ENCODE data around the gene WDR82.
A peak's percentile ranks its signal among the peaks of the same experiment; 100 is the strongest.

Gene WDR82, protein sequence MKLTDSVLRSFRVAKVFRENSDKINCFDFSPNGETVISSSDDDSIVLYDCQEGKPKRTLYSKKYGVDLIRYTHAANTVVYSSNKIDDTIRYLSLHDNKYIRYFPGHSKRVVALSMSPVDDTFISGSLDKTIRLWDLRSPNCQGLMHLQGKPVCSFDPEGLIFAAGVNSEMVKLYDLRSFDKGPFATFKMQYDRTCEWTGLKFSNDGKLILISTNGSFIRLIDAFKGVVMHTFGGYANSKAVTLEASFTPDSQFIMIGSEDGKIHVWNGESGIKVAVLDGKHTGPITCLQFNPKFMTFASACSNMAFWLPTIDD

GRCh38 chr3:52278510-52279069 lies at the start of gene WDR82:
Gene WDR82 (minus strand): TSS chr3:52278649. CDS start chr3:52278361, 288 bp downstream.
- ATAC-seq: peak; percentile 85 to 87

DNA sequence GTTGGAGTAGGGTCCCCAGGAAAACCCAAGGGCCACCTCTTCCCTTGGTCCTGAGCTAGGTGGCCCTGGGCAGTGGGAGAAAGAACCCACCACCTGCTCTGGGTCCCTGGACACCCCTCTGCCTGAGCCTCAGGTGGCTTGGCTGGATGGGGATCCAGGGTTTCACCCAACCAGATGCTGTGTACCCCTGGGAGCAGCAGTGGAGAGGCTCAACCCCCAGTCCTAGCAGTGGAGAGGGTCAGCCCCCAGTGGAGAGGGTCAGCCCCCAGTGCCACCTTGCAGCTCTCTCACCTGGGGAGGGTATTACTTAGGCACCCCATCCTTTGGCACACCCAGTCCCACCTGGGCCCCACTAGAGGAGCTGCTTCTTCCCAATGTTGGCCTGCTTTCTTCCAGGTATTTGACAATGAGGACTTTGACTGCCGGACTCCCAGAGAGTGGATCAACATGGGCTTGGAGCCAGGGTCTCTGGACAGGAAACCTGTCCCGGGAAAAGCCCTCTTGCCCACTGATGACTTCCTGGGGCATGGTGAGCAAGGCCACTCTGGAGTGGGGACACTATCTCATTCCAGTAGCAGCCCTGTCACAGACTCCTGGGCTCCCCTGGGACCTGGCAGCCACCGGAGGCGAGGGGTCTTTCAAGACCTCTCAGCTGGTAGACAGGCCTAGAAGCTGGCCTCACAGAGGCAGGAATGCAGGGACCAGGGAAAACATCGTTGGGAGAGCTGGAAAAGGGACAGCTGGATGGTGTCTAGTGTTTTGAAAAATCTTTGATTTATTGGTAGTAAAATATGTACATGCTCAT lies 49.2 kb upstream of the WDR82 start:
- no peak for ATAC-seq

DNA sequence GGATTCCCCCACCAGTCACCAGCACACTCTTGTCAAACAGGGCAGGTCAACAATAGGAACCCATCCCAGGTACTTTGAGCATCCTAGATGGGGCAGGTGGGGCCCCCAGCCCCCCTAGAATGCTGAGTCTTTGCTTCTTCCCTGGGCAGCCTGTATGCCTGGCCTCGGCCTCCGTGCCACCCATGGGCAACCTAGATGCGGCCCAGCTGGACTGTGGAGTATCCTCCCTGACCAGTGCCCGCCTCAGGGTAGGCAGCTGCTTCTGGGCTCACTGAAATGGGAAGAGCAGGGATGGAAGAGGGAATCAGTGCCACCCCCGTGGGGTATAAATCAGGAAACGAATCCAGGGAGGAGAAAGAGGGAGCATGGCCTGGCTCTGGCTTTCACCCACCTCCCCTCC lies 48.5 kb upstream of the WDR82 start:
- ATAC-seq: no peak

GRCh38 chr3:52325686-52326085 lies 47.2 kb upstream of the WDR82 start:
- ATAC-seq: no peak

GRCh38 chr3:52324676-52325075 lies 46.2 kb upstream of the WDR82 start:
- no peak for ATAC-seq

GRCh38 chr3:52323526-52324295 lies 45.3 kb upstream of the WDR82 start:
- no peak for ATAC-seq

GRCh38 chr3:52322466-52322865 lies 44.0 kb upstream of the WDR82 start:
- ATAC-seq: no peak

DNA sequence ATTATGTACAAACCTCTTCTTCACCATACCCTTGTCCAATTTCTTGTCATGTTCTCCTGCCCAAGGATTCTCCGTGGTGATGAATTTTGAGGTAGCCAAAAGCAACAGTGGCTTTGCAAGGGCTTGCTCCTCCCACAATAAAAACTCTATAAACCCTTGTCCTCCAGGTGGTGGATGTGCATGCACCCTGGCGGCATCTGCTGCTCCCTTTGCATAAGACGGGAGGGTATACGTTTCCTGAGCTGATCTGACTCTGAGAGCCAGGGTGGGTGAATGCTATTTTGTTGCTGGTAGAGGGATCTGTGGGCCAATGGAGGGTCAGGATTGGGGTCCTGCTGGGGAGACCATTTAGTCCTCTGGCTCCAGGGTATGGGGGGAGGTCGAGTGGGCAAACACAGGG lies 43.0 kb upstream of the WDR82 start:
- ATAC-seq: no peak

- no peak for ATAC-seq
Observed at GRCh38 chr3:52319921-52320595, 41.6 kb upstream of the WDR82 start.

DNA sequence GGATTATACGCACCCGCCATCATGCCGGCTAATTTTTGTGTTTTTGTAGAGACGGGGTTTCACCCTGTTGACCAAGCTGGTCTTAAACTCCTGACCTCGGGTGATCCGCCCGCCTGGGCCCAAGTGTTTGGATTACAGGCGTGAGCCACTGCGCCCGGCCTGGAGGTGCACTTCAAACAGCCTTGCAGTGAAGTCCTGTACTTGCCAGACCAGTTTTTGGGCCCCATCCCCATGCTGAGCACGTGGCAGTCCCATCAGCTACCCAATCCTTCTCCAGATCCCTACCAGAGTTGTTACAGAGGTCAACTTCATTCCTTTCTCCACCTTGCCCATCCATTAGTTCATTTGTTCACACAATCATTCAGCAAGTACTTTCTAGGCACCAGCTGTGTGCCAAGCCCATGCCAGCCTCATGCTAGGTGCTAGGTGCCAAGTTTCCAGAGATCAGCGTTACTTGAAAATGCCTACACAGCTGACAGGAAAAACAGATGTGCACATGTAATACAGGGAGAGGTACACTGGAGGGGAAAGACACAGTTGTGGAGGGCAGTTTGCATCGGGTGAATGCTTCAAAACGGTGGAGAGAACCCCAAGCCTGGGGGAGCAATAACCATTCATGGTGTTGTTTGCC lies 39.9 kb upstream of the WDR82 start:
- no peak for ATAC-seq

GRCh38 chr3:52317208-52318000 lies 39.0 kb upstream of the WDR82 start:
- ATAC-seq: peak; percentile 96 to 97

- ATAC-seq: no peak
Observed at GRCh38 chr3:52315977-52316764, 37.7 kb upstream of the WDR82 start, which contains the start of gene DNAH1. Gene DNAH1 (plus strand): TSS chr3:52316319. CDS start chr3:52322443, 6,124 bp downstream.

DNA sequence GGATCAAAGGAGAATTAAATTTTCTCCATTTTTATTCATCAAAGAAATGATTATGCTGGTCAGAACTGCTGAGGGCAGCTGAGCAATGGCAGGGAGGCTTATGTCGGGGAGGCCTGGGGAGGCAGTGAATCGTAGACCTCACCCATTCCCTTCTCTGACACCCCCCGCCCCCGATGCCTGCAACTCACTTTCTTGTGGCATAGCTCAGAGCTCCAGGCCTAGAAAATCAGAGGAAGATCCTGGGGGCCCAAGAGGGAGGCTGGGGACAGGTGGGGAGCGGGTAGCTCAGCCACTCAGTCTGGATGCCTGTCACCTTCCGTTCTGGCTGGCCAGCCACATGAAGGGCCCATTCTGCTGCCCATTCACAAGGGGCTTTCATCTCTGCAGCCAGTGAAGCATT lies 36.6 kb upstream of the WDR82 start:
- no peak for ATAC-seq

GRCh38 chr3:52314489-52314888 lies 36.0 kb upstream of the WDR82 start:
- ATAC-seq: no peak

- ATAC-seq: peak; percentile 17 to 19
Observed at GRCh38 chr3:52313774-52314188, 35.3 kb upstream of the WDR82 start.

DNA sequence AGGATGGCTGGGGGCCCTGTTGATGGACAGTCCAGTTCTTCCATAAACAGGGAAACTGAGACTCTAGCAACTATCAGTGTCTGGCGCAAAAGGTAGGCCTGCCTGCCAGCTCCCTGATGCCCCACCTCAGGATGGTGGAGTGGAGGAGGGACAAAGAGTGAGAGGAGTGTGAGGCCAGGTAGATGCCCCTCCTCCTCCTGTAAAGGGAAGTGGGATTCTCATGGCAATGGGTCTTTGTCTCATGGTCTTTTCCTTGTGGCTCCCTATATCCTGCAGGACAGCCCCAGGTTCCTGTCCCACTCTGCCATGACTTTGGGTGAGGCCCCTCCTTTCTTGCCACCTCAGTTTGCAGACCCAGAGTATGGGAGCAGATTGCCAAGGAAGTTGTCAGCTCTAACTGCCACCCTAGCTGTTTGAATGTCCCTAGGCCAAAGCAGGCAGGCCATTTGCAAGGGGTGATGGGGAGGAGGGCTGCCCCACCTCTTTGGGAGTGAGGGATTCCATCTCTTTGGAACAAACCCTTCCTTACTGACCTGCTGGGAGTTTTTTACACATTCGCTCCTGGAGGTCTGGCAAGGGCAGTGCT lies 34.8 kb upstream of the WDR82 start:
- ATAC-seq: no peak

DNA sequence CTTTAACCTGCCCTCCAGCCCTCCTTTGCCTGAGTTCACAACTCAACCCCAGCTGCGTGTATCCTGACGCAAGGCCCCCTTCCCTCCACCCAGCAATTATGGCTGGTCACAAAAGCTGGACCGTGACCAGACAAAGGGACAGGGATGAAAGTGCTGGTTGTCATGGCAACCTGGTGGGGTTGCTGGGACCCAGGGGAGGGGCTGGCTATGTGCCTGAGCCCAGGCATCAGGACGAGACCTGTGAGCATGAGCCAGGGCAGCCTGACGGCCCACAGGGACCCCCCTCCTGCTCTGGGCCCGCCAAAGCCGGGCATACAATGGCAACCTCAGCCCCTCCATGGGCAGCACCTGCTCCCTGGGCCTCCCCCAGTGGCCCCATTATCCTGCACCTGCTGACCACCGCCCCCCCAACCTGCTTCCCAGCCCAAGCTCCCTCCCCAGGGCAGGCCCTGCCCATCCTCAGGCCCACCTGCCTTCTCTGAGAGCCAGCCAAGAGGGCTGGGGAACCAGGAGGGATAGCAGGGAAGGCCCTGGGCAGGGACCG lies 33.2 kb upstream of the WDR82 start:
- ATAC-seq: no peak

GRCh38 chr3:52310861-52311575 lies 32.6 kb upstream of the WDR82 start:
- ATAC-seq: peak; percentile 90 to 91

- no peak for ATAC-seq
Observed at GRCh38 chr3:52308308-52308707, 29.9 kb upstream of the WDR82 start.
